Measurements from ENCODE around the gene DIP2C.
"Not testable (repeated sequence)": the region's sequence is repeated elsewhere in the genome, so short reads cannot be mapped to it uniquely, and the experiment has no call there.

Gene DIP2C

DNA sequence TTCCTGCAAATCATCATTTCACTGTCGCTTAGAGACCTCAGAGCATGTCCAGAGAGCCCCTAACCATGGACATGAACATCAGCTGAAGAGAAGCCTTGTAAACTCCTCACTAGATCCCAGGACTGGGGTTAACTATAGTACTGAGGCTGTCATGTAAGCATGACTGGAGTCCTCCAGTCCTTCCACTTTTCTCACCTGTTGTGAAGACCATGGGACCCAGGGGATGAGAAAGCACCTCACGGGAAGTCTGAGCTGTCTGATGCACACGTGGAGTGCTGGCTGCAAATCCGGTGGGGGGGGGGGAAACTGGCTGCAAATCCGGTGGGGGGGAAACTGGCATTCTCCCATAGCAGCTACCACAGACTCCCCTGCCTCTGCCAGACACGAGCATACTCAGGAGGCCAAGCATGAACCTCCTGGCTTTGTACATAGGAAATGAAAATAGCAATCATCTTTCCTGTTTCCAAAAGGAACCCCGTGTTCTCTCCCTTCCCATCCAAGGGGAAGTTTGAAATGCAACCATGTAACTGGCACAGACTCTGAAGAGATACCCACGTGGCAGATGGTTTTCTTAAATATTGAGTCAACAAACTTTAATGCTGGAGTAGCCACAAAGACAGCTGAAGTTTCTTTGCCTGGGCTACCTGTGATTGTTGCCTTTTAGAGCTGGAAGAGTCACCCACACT lies 292.8 kb downstream of the DIP2C start:
- no peak for DNase-seq

- no peak for DNase-seq
Measured at GRCh38 chr10:396107-396506, 293.4 kb downstream of the DIP2C start.

- no peak for DNase-seq
Measured at GRCh38 chr10:395665-396064, 293.8 kb downstream of the DIP2C start.

DNA sequence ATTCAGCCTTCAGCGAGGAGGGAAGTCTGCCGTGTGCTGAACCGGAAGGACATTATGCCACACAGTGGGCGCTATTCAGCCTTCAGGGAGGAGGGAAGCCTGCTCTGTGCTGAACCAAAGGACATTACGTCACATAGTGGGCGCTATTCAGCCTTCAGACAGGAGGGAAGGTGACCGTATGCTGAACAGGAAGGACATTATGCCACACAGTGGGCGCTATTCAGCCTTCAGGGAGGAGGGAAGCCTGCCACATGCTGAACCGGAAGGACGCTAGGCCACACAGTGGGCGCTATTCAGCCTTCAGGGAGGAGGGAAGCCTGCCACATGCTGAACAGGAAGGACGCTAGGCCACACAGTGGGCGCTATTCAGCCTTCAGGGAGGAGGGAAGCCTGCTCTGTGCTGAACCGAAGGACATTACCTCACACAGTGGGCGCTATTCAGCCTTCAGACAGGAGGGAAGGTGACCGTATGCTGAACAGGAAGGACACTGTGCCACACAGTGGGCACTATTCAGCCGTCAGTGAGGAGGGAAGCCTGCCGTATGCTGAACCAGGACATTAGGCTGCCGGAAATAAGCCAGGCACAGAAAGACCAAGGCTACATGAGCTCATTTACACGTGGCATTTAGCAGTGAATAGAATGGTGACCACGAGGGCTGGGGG lies 294.9 kb downstream of the DIP2C start:
- not testable (repeated sequence) for DNase-seq

DNA sequence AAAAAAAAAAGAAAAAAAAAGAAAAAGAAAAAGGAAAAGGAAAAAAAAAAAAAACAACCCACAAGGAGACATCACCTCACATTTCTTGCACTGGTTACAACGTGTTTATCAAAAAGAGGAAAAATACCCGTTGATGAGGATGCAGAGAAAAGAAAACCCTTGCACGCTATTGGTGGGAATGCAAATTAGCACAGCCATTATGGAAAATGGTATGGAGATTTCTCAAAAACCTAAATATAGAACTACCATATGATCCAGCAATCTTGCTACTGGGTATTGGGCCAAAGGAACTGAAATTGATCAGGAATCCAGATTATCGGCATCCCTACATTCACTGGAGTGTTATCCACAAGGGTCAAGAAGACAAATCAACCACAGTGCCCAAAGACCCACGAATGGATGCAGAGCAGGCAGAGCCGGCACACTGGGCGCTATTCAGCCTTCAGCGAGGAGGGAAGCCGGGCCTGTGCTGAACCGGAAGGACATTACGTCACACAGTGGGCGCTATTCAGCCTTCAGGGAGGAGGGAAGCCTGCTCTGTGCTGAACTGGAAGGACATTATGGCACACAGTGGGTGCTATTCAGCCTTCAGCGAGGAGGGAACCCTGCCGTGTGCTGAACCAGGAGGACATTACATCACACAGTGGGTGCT lies 295.6 kb downstream of the DIP2C start:
- DNase-seq: no peak

- DNase-seq: no peak
Measured at GRCh38 chr10:393106-393745, 296.2 kb downstream of the DIP2C start.

GRCh38 chr10:392705-393037 lies 296.8 kb downstream of the DIP2C start:
- no peak for DNase-seq

GRCh38 chr10:391847-392704 lies 297.4 kb downstream of the DIP2C start:
- DNase-seq: no peak

GRCh38 chr10:391305-391704 lies 298.2 kb downstream of the DIP2C start:
- no peak for DNase-seq

DNA sequence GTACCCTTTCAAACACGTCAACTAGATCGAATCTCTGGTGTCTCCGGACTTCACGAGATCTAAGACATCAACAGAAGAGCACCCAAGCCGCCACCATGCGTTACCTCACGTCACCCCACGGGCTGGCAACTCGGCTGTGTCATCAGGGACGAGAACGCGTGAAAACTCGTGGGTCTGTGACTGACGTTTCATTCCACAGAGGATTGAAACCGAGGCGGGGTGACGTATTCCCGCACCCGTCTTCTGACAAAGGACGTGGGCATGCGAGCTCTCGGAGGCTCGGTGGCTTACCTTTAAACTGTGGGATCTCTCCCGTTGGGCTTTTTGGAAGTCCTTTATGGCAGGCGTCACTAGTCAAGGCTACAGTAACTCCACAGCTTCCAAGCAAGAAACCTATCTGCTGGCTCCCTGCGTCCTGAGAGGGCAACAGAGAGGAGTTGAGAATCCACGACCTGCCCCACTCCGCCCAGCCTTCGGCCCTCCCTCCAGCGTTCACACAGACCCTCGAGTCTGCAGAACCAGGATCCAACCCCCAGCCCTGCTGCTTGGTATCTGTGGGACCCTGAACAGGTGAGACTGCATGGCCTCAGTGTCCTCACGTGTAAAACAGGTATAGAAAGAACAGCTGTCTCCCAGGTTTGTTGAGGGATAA lies 298.9 kb downstream of the DIP2C start:
- no peak for DNase-seq

DNA sequence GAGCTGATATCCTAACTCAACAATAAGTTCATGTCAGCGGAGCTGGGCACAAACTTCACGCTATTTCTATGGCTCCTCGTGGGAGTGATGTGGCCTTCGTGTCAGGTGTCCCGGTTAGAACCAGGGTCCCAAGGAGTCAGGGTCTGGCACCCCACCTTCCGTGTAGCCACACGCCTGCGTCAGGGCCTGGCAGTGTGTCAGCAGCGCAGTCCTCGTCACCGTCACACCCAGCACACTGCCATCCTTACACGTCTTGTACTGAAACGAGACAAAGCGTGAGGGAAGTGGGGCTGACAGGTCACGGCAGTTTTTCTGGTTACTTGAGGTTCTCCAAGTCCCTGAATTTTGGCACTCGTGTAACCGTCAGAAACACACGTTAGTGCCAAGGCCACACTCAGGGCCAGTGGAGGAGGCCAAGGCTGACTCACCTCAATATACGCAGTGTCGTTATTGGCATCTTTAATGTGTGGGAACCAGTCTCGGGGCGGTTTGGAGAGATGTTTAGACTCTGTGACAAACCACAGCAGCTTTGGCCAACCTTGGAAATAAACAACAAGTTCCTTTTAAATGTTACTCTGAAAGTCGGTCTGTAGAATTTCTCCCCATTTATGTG lies 299.5 kb downstream of the DIP2C start:
- DNase-seq: no peak

DNA sequence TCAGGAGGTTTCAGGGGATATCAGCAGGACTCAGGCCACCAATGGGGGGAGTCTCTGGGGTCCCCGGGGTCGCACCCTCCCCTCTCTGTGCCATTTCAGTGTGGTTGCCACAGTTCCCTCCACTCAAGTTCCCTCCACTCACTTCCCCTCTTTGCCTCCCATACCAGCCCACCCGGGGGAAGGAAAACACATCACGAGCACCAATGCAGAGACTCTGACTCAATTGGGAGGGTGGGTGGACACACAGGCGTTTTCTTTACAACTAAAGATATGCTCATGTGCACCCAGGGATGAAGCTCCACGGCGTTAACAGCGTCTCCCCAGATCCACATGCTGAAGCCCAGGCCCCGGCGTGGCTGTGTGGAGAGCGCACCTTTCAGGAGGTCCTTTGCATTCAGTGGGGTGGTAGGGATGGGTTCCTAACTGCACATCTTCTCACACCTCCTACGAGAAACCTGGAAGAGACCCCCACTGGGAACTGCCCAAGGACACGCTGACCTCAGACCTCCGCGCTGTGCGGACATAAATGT lies 300.1 kb downstream of the DIP2C start:
- no peak for DNase-seq

DNA sequence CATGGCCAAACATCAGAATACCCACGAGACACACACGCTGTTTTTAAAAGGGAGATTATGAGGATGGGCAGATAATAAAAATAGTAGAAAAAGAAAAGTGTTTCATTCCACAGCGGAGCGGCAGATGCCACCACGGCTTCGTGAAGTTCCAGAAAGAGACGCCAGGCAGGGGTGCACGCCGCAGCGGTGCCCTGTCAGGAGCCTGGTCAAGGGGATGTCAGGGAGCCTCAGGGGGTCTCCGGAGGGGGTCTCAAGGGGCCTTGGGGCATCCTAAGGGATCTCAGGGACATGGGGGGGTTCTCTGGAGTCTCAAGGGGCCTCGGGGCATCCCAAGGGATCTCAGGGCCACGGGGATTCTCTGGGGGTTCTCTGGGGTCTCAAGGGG lies 300.8 kb downstream of the DIP2C start:
- DNase-seq: no peak

- DNase-seq: no peak
Measured at GRCh38 chr10:387909-388660, 301.4 kb downstream of the DIP2C start.

GRCh38 chr10:387593-387891 lies 301.9 kb downstream of the DIP2C start:
- DNase-seq: no peak

DNA sequence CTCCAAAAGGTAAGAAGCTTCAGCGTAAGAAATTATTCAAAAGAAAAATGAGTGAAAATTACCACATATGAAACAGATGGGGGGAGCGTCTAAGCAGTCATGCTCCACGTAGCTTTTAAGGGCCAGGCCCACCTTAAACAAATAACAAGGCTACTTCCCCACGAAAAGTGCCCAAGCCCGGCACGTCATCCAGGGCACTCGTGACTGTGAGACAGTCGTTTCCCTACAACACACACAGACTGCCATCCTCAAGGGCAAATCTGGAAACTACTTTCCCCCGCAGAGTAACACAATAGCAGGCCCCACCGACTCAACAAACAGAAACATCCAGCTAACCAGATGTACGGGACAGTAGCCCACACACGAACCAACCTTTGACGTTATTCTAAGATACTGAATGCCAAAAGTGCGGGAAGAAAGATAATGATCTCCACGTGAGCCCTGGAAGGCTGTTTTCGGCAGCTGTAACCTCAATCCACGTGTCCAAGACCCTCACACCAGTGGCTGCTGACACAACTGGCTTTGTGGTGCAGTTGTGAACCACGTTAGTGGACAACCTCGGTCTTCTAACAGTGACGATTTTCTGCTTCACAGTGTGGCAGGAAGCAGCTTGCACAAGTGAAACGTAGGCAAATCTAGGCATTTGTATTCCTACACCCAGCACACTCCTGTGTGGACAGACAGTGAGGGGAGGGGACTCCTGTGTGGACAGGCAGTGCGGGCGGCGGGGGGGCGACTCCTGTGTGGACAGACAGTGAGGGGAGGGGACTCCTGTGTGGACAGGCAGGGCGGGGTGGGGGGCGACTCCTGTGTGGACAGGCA lies 302.5 kb downstream of the DIP2C start:
- no peak for DNase-seq

DNA sequence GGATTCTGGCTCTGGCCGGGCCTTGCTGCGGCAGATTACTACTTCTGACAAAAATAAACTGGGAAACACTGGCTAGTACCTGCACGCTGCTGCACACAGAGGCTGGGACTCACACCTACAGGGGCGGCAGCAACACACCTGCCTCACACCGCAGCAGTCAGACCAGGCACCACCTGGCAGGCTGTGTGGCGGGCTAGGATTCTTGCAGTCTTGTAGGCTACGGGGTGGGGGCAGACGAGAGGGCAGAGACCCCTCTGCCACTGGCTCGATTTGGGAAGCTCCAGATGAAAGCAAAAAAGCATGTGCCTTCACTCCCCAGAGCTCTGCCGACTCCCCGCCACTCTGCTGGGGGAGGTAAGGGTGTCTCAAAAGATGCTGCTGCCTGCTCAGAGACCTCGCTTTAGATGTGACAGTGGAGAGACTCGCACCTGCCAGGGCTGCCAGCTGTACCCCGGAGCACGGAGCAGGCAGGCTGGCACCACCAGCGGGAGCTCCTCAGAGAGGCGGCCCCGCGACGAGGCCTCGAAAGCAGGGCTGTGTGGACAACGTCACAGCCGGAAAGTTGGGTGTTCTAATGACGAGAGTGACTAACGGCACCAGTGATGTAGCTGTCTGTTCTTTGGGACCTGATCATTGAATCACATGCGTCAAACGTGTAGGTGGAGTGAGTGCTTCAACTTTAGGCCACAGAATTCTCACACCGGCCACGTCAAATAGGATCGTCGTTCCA lies 303.7 kb downstream of the DIP2C start:
- no peak for DNase-seq

- DNase-seq: no peak
Measured at GRCh38 chr10:384538-385305, 304.7 kb downstream of the DIP2C start.

GRCh38 chr10:383519-383918 lies 305.9 kb downstream of the DIP2C start:
- no peak for DNase-seq

All from GOT3 (cell line).